Fibroblast of the conjunctiva (primary cell): Measurements from ENCODE around the gene PGBD5.
"Not testable (repeated sequence)": the region's sequence is repeated elsewhere in the genome, so short reads cannot be mapped to it uniquely, and the experiment has no call there.

Source experiments
- DNase-seq: peaks from one replicate; pipeline ENCODE4 v3.0.0-alpha.2; 2010; ENCODE audit warnings: low read depth

PGBD5 gene

DNA sequence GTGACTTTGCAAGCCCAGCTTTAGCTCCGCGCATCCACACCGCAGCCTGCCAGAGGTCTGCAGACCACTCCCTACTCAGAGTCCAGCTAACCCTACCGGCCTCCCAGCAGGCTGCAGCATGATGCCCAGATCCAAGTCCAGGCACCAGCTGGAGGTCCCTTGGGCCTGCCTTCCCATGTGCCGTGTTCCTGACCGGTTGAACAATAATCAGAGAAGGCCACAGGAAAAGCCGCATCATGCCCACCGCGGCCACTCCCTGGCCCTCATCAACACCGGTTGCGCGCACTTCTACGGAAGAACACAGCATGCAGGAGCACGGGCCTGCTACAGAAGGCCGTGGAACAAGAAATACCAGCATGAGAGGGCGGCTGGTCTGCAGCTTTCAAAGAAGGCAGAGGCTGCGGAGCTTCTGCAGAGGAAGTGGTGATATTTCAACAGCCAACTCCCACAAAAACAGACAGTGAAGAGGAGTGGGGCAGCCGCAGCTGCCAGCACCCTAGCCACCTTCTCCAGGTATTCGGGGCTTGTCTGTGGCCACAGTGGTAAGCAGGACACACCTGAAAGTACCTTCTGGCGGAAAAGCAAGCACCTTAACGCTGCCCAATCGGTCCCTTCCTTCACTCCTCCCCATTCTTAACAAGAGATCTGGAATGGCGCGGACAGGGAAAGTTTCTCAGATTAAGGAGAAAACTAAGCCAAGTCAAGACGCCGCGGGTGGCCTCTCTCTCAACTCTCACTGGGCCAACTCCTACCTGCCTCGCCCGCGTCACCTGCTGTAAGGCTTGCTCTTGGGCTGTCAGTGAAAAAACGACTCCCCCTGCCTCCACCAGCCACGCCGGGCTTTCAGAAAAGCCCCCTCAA is 1.5 kb downstream of the PGBD5 start:
- no peak for DNase-seq

DNA sequence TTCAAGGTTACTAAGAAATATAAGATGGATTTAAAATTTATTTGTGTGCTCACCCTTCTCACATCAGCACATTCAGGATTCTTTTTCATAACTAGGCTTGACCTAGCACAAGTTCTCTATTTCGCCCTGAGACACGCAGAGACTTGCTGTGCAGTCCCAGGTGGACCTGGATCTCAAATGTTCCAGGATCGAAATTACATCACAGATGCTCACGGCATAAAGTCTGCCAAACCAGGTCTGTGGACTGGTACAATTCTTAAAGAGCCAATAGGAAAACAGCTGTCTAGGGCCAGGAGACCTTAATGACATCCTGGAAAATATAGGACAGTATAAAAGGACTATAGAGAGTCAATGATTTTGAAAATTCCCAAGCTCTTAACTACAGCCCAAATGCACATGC is 2.2 kb downstream of the PGBD5 start:
- no peak for DNase-seq

DNA sequence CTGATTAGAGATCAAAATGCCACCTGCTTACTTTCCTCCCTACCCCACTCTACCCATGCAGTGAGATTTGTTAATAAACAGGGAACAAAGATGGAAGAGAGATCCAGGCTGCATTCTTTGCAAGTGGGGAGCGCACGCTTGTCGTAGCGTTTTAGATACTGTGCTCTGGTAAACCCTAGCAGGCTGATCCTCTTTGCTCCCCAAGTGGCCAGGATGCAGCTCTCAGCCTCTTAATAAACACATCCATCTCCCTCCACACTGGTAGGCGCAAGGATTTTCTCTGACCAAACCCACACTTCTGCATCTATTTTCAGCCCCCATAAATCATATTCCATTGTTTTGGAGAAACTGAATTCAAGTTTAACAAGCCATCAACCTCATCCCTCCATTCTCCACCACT is 2.9 kb downstream of the PGBD5 start:
- no peak for DNase-seq

DNA sequence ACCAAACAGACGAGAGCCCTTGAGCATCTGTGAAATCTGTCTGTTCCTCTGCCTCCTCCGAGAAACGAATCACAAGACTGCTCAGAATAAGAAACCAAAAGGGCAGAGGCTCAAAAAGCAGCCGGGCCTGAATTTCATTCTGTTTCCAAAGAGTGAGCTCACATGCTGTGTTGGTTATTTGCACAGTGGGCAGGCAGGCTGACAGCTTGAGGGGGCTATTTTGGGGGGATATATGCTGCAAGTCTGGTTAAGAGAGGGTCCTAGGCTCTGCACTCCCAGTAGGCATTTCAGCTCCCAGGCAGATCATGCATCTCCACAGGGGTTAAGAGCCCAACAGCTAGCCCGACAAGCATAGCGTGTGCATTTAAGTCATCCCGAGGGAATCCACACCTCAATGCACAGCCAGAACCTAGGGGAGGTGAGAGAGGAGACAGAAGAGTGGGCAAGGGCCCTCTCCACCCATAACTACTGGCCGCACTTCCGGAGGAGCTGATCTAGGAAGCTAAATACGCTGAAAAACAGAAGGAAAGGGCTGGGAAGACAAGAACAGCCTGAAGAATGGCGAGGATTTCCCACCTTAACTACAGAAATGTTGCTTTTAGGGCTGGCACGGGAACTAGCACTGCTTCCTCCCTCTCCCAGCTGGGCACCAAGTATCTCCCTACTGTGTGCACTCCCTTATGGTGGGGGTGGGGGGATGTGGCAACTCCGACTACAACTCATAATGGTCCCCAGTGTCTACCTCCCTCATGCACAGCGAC is 3.7 kb downstream of the PGBD5 start:
- no peak for DNase-seq

DNA sequence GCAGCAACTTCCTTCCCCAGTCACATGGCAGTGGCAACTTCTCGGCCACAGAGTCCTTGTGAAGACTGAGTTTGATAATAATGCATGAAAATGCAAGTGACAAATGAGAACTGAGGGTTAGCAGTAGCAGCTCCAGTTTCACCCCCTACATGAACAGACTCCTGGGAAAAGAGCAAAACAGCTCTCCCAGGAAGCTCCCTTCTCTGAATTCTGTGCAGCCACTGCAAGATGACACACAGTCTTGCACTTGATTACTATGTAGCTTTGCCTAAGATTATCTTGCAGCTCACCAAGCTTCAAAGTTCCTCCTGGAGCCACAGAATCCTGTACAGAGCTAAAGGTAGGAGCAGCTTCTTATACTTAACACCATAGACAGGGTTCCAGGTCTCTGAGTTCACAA is 4.7 kb downstream of the PGBD5 start:
- no peak for DNase-seq

DNA sequence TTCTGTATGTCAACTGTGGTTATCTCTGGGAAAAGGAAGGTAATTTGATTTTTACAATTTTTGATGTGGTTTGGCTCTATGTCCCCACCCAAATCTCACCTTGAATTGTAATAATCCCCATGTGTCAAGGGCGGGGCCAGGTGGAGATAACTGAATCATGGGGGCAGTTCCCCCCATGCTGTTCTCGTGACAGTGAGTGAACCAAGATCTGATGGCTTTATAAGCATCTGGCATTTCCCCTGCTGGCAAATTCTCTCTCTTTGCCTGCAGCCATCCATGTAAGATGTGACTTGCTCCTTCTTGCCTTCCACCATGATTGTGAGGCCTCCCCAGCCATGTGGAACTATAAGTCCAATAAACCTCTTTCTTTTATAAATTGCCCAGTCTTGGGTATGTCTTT is 5.8 kb downstream of the PGBD5 start:
- DNase-seq, result not testable (repeated sequence)

DNA sequence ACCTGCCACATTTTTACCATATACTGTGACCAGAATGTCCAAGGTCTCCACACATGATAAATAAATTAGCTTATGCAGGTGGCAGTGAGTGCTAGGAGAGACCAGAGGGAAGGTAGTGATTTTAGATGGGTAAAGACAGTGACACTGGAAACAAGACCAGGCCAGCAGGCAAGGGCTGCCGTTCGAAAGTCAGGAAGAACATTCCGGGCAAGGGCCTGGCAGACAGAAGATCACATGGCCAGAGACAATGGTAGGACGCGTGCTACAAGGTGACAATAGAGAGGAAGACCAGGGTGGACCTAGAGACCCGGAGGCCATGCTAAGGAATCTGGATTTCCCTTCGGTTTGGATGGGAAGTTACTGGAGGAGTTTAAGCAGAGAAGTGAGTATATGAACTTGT is 9.7 kb downstream of the PGBD5 start:
- no peak for DNase-seq

DNA sequence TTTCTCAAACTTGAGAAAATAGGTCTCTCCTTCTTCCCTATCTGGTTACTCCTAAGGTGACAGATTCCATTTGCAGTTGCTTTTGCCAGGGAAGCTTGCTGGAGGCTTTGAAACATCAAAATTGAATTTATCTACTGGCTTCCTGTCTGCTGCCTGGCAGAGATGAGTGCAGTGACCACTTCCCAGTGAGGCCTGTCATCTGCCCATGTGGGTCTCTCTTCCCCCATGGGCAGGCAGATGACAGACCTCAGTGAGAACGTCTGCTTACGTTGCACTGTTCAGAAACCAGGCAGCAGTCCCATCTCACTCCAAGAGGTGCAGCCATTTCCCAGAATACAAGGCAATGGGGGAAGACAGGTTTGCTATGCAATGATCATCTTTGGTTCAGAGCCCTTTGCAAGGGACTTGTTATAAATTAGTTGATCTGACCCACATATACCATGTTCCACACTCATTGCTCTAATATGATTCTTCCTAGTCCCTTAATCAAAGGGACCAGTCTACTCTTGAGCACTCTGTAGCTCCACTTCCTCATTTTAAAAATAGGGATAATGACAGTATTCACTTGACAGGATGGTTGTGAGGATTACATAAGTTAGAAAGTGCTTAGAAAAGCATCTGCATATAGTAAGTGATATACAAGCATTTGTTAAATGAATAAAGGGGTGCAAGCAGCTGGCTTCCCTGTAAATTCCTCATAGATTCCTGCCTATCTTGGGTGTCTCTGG is 10.6 kb downstream of the PGBD5 start:
- no peak for DNase-seq

DNA sequence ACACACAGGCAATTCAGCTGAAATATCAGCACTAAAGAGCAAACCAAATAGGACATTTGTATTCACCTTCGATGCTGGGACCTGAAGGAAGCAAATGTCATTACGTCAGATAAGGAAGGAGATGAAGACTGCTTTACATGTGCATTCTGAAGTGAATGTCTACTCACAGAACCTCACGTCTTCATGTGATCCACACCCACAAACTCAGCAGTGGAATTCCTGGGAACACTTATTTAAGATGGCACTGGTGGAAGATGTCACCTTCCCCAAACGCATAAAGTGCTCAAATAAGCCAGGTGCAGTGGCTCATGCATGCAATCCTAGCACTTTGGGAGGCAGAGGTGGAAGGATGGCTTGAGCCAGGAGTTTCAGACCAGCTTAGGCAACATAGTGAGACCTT is 11.4 kb downstream of the PGBD5 start:
- DNase-seq, result no peak

DNA sequence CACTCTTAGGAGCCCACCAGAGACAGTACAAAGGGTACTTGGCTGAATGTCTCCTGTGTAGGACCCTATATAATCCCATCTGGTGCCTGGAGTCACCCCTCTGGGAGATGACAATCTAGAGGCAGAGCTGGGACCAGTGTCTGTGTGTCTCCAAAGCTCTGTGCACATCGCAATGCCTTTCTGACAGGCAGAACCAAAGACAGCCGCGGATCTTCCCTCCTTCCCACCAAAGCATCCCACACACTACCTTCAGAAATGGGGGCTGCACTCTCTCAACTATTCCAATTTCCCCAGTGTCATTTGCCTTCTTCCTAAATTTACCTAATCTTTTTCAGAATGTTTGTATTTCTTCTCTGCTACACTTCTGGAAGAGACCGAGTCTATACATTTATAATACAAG is 12.0 kb downstream of the PGBD5 start:
- no peak for DNase-seq

DNA sequence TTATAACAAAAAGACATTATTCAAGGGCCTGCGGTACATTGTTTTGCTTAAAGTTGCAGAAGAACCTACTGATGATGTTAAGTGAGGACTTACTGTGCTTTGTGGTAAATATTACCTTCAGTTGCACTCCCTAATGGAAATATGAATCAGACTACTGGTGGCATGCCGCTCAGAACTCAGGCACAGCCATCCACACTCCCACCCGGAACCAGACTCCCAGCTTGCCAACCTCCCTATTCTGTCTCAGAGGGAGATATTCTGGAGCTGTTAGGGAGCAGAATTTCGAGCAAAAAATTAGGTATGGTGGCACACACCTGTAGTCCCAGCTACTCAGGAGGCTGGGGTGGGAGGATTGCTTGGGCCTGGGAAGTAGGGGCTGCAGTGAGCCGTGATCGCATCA is 13.1 kb downstream of the PGBD5 start:
- no peak for DNase-seq

DNA sequence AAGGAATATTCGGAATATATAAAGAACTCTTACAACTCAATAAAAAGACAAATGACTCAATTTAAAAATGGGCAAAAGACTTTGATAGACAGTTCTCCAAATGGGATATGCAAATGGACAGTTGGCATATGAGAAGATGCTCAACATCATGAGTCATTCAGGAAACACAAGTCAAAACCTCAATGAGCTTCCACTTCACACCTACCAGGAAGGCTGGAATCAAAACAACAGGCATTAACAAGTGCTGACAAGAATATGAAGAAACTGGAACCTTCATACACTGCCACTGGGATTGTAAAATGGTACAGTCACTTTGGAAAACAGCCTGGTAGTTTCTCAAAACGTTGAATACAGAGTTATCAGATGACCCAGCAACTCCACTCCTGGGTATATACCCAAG is 17.2 kb downstream of the PGBD5 start:
- no peak for DNase-seq

DNA sequence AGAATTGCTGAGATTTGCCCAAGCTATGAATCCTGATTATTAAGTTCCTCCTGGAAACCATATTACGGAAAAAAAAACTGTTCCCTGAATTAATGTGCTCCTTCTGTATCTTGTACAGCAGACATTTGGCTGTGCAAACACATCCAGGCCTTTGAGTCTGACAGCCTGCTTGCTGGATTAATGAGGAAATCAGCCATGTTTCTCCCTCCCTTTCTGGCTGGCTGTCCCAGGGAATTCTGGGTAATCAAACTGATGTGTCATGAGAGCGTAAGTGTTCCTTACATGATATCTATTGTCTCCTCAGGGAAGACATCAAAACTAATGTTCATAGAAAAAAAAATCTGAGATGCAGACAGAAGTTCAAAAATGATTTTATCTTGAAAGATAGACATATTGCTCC is 18.8 kb downstream of the PGBD5 start:
- DNase-seq, result no peak

DNA sequence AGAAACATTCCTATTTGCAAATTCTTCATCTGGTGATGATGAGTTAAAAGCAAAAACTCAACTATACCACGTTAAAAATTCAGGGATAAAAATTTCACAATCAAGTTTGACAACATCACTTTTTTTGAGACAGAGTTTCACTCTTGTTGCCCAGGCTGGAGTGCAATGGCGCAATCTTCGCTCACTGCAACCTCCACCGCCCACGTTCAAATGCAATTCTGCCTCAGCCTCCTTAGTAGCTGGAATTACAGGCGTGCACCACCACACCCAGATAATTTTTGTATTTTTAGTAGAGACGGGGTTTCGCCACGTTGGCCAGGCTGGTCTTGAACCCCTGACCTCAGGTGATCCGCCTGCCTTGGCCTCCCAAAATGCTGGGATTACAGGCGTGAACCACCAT is 19.4 kb downstream of the PGBD5 start:
- not testable (repeated sequence) for DNase-seq

DNA sequence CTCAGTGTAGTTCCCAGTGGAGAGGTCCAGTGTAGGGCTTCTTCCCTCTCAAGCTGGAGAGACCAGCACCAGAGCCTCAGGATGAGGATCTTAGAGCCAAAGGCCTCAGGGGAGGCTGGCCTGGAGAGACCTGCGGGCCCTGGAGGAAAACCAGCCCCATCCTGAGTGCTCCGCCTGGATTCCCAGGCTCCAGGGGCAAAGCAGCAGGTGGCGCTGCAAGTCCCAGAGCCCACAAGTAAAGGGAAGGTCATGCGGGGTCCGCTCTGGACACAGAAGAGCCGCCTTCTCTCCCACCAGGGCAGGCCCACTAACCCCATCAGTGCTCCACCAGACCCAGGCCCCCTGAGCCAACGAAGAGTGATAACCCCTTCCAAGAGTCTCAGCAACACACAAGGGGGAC is 22.7 kb downstream of the PGBD5 start:
- DNase-seq, result no peak

DNA sequence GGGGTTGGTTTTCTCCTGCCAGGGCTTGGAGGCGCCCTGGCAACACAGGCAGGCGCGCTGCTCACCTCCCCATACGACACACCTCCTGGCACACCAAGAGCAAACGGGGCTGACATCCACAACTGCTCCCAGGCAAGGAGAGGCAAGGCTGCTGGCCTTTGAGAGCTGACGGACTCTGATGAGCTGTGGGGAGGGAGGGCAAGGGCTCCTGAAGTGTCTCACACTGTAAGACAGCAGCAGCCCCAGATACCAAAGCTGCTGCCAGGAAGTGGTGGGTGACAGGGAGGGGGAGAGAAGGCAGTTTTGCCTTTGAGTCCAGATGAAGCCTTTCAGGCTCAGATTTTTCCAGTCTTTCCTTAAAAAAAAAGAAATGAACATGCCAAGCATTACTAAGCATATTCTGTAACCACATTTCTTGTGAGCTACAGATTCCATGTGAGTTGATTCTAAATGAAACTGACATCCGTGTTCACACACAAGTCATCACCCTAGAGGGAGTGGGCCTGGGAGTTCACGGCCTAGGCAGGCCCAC is 24.3 kb downstream of the PGBD5 start:
- no peak for DNase-seq

DNA sequence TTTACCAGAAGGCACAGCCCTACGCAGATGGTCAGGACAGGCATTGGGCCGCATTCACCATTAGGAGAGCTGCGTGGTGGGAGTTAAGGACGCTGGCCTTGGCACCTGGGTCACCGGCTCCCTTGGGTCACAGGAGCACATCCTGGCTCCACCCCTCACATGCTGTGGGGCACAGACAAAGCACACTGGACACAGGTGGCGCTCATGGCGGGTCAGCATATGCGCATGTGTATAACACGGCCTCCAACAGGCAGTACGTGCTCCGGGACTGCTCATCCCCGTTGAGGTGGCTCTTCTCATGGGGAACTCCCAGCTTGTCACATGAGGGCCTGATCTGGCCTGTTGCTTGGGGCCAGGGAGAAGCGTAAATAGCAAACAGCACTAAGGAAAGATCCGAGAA is 25.0 kb downstream of the PGBD5 start:
- DNase-seq, result no peak

DNA sequence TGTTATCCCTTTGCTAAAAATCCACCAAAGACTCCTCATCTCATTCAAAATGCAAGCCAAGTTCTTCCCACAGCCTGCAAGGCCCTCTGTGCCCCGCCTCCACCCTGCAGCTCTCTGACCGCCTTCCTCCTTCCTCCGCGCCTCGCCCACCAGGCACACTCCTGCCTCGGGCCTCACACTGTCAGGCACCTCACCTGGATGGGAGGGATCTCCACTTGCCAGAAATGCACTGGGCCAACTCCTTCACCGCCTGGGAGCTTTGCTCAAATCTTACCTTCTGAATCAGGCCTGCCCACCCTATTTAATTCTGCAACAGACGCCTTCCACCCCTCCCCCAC is 26.2 kb downstream of the PGBD5 start:
- no peak for DNase-seq

DNA sequence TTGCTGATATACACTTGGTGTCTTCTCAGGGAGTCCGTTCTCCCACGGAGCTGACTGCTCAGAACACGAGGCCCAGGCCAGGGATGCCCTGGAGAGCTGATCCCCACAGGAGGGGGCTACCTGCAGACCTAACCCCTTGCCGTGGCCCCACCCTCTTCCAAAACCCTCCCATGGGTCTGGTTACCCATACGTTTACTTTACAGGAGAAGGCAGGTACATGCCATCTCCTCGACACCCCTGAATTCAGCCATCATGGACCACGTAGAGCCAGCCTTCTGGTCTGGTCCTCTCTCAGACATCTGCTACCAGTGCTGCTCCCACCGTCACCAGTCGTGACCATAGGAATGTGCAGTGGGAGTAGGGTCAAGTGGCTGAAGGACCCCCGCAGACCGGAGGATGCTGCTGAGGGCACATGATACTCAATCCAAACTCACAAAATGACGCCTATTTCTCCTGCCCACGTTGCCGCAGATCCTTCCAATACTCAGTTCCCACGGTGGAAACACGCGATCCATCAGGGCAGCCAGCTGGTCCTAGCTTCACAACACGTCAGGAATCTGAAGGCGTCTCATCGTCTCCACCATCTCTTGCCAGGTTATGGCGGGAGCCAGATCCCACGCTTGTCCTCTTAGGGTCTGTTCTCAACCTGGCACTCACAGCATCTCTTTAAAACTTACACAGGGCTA is 26.7 kb downstream of the PGBD5 start:
- no peak for DNase-seq

DNA sequence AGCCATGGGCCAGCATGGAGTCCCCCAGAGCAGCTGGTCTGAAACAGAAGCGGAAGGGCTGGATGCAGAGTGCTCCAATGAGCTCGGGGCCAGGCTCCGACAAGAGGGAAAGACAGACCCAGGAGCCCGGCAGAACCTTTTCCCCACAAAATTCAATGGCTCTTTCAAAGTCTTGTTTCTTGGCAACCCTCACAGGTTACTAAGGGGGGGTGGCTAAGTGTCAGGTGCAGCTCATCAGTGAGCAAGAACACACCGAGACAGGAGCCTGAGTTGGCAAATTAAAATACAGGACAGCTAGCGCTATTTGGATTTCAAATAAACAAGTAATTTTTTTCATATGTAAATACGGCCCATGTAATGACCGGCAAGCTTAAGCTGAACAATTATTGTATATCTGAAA is 27.3 kb downstream of the PGBD5 start:
- DNase-seq, result no peak

DNA sequence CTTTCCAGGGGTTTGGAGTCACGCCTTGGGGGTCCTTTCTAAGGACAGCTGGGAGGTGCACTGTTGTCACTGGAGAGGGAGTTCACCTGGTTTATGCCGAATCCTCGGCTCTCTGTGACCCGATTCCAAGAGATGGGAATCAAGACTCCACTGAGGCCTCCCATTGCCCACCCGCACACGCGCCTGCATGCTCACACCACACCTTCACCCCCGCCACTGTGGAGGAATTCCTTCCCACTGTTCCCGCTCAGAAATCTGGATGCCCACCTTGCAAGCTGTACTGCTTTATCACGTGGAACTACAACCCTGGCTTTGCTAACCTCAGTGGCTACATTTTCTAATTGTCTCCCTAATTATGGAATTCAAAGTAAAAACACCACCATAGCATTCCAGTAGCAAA is 29.2 kb downstream of the PGBD5 start:
- no peak for DNase-seq

DNA sequence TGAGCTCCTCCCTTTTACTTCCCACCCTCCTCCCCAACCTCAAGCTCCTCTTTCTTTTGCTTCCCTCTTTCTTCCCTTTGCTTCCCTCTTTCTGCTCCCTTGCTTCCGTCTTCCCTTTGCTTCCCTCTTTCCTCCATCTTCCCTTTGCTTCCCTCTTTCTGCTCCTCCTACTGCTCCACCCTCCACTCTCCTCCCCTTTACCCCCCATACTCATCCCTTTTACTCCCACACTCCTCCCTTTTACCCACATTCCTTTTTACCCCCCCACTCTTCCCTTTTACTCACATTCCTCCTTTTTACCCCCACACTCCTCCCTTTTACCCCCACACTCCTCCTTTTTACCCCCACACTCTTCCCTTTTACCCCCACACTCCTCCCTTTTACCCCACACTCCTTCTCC is 30.2 kb downstream of the PGBD5 start:
- DNase-seq, result no peak
